ENCODE measurements around the gene PLEKHJ1. TPM values are rescaled to one million over a fixed set of nuclear protein-coding genes. Genes with fewer than 3 reads are reported as not detected.

Gene PLEKHJ1
- total RNA-seq, 6 experiments from 2014 or later, result 24.4 to 49.3 (median 28.6) TPM

GRCh38 chr19:2250766-2251105 lies 14.6 kb upstream of the PLEKHJ1 start:
- intact Hi-C loops (cut with DNase I), result no loop called here
- peaks cover under 1 to 14% (median 12%) of the 10 kb centered on the region in 4 donors for H3K36me3 ChIP-seq

GRCh38 chr19:2249880-2250765 lies 14.0 kb upstream of the PLEKHJ1 start:
- TF ChIP-seq, protein P1, sequence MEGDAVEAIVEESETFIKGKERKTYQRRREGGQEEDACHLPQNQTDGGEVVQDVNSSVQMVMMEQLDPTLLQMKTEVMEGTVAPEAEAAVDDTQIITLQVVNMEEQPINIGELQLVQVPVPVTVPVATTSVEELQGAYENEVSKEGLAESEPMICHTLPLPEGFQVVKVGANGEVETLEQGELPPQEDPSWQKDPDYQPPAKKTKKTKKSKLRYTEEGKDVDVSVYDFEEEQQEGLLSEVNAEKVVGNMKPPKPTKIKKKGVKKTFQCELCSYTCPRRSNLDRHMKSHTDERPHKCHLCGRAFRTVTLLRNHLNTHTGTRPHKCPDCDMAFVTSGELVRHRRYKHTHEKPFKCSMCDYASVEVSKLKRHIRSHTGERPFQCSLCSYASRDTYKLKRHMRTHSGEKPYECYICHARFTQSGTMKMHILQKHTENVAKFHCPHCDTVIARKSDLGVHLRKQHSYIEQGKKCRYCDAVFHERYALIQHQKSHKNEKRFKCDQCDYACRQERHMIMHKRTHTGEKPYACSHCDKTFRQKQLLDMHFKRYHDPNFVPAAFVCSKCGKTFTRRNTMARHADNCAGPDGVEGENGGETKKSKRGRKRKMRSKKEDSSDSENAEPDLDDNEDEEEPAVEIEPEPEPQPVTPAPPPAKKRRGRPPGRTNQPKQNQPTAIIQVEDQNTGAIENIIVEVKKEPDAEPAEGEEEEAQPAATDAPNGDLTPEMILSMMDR (IDR thresholded peaks at IDR 0.05), result no peak
- no peak for TF ChIP-seq POLR2A (IDR thresholded peaks at IDR 0.05)
- ATAC-seq (peak in 1 of 4 donors; percentile 7), DNase-seq (no peak)
- intact Hi-C loops (cut with DNase I), result no loop called here
- Histone ChIP-seq H3K27ac (no peak overlapping the region), H3K36me3 (peaks cover 6 to 19% (median 18%) of the 10 kb centered on the region in 4 donors), H3K4me3 (no peak overlapping the region), H3K9me3 (no peaks in the 10 kb centered on the region), H3K27me3 (peaks cover 7 to 16% of the 10 kb centered on the region in 2 donors), H3K4me1 (peaks cover 0 to 27% (median 0%) of the 10 kb centered on the region in 4 donors)
- WGBS (ENCODE audit: insufficient coverage, low coverage, low lambda C conversion rate, missing lambda C conversion rate), result 7% methylated on average over 3 of the region's 43 CpGs

More at GRCh38 chr19:2250766-2251105, 14.6 kb upstream of the PLEKHJ1 start:
- ATAC-seq, result no peak
- no peak overlapping the region for H3K4me3 ChIP-seq
- no CpG with 5 or more reads among the region's 40 CpGs for WGBS (ENCODE audit: insufficient coverage, low coverage, low lambda C conversion rate, missing lambda C conversion rate)
- peaks cover 0 to 27% (median 0%) of the 10 kb centered on the region in 4 donors for H3K4me1 ChIP-seq
- TF ChIP-seq, protein P1 (IDR thresholded peaks at IDR 0.05), result no peak
- no peak for TF ChIP-seq POLR2A (IDR thresholded peaks at IDR 0.05)
- no peak for DNase-seq
- no peak overlapping the region for H3K27ac ChIP-seq
- H3K9me3 ChIP-seq, result no peaks in the 10 kb centered on the region
- peaks cover 7 to 16% of the 10 kb centered on the region in 2 donors for H3K27me3 ChIP-seq

DNA sequence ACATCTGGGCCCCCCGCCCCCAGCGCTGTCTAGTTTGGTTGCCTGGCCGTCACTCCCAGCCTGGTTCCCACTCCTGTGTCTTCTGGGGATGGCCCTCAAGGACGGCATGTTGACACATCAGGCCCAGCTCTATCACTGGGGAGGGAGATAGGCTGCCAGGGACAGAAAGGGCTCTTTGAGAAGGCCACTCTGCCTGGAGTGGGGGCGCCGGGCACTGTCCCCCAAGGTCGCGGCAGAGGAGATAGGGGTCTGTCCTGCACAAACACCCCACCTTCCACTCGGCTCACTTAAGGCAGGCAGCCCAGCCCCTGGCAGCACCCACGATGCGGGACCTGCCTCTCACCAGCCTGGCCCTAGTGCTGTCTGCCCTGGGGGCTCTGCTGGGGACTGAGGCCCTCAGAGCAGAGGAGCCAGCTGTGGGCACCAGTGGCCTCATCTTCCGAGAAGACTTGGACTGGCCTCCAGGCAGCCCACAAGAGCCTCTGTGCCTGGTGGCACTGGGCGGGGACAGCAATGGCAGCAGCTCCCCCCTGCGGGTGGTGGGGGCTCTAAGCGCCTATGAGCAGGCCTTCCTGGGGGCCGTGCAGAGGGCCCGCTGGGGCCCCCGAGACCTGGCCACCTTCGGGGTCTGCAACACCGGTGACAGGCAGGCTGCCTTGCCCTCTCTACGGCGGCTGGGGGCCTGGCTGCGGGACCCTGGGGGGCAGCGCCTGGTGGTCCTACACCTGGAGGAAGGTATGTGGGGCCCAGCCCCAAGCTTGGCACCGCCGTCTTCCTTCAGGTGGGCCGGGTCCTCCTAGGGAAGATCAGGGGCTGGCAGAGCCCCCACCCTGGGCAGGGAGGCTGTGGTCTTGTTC lies 13.1 kb upstream of the PLEKHJ1 start, which contains the start of gene AMH:
Gene AMH, plus strand, starts transcription at position 314 of the 857 bp plus-strand sequence. Its CDS starts 10 bp downstream, at position 324.
- TF ChIP-seq, protein P1 (IDR thresholded peaks at IDR 0.05), result no peak
- TF ChIP-seq POLR2A (IDR thresholded peaks at IDR 0.05), result no peak
- intact Hi-C loops (cut with DNase I), result no loop called here
- H3K4me3 ChIP-seq, result no peak within 1 kb of the TSS
- peak in 1 of 4 donors; percentile 1 for ATAC-seq
- H3K9me3 ChIP-seq, result no peaks in the 10 kb centered on the region
- DNase-seq, result no peak
- H3K27me3 ChIP-seq, result peaks cover 7 to 16% of the 10 kb centered on the region in 2 donors
- H3K27ac ChIP-seq, result no peak within 1 kb of the TSS
- peaks cover 0 to 27% (median 0%) of the 10 kb centered on the region in 4 donors for H3K4me1 ChIP-seq
- peaks cover 10 to 28% (median 25%) of the 10 kb centered on the region in 4 donors for H3K36me3 ChIP-seq
- 65% methylated on average over 4 of the region's 27 CpGs for WGBS (ENCODE audit: insufficient coverage, low coverage, low lambda C conversion rate, missing lambda C conversion rate)

DNA sequence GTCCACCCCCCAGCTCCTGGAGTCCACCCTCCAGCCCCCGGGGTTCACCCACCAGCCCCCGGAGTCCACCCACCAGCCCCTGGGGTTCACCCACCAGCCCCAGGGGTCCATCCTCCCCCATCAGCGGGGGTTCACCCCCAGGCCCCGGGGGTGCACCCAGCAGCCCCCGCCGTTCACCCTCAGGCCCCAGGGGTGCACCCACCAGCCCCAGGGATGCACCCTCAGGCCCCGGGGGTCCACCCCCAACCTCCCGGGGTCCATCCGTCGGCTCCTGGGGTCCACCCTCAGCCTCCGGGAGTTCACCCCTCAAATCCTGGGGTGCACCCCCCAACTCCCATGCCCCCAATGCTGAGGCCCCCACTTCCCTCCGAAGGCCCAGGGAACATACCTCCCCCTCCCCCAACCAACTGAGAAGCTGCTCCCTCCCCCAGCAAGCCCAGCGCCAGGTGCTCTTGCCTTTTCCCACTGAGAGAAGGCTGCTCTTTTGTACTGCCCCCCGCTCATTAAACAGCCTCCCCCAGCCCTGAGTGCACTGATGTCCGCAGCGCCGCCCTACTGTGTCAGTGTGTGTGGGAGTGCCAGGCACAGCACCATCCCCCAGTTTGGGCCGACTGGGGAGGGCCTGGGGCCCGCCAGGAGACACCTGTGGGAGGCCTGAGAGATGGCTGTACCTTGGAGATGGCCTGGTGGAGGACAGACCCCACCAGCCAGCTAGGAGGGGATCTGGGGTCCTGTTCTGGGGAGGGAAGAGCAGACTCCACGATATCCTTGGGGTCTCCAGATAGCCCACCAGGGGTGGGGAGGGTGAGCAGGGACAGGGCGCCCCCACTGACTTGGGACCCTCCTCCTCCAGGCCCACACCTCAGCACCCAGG lies 12.2 kb upstream of the PLEKHJ1 start:
- peaks cover 7 to 12% of the 10 kb centered on the region in 2 donors for H3K27me3 ChIP-seq
- WGBS (ENCODE audit: insufficient coverage, low coverage, low lambda C conversion rate, missing lambda C conversion rate), result no CpG with 5 or more reads among the region's 21 CpGs
- no peak for DNase-seq

More for the DNA sequence above, 12.2 kb upstream of the PLEKHJ1 start:
- intact Hi-C loops (cut with DNase I), result no loop called here
- ATAC-seq, result no peak
- H3K4me1 ChIP-seq, result peaks cover 0 to 23% (median 0%) of the 10 kb centered on the region in 4 donors
- H3K4me3 ChIP-seq, result no peak overlapping the region
- H3K36me3 ChIP-seq, result peaks cover 12 to 37% (median 28%) of the 10 kb centered on the region in 4 donors
- TF ChIP-seq, protein P1 (IDR thresholded peaks at IDR 0.05), result no peak
- no peak for TF ChIP-seq POLR2A (IDR thresholded peaks at IDR 0.05)
- H3K9me3 ChIP-seq, result no peaks in the 10 kb centered on the region
- H3K27ac ChIP-seq, result no peak overlapping the region

Measured in right lobe of liver (tissue), 6 donors.